Measurements from ENCODE around the gene HAUS2. TPM values are rescaled to one million over a fixed set of nuclear protein-coding genes. Genes with fewer than 3 reads are reported as not detected.
A peak's percentile ranks its signal among the peaks of the same experiment; 100 is the strongest.
"Not testable (repeated sequence)": the region's sequence is repeated elsewhere in the genome, so short reads cannot be mapped to it uniquely, and the experiment has no call there.

Gene HAUS2
- total RNA-seq, 6 experiments from 2014 or later = 18.0 to 30.5 (median 26.5) TPM

- Mint-ChIP-seq H3K36me3 (ENCODE audit: low read depth) (peaks cover 10% of the 10 kb centered on the region; the same call in 1 of the 2 replicates), H3K27me3 (ENCODE audit: insufficient read depth) (peaks cover 6% of the 10 kb centered on the region), H3K27ac (peak overlapping the region; percentile 95), H3K4me1 (ENCODE audit: low read depth) (peaks cover 48% of the 10 kb centered on the region), H3K9me3 (no peaks in the 10 kb centered on the region), H3K4me3 (peak overlapping the region; percentile 99)
- no peak for DNase-seq
- TF ChIP-seq, protein P1, sequence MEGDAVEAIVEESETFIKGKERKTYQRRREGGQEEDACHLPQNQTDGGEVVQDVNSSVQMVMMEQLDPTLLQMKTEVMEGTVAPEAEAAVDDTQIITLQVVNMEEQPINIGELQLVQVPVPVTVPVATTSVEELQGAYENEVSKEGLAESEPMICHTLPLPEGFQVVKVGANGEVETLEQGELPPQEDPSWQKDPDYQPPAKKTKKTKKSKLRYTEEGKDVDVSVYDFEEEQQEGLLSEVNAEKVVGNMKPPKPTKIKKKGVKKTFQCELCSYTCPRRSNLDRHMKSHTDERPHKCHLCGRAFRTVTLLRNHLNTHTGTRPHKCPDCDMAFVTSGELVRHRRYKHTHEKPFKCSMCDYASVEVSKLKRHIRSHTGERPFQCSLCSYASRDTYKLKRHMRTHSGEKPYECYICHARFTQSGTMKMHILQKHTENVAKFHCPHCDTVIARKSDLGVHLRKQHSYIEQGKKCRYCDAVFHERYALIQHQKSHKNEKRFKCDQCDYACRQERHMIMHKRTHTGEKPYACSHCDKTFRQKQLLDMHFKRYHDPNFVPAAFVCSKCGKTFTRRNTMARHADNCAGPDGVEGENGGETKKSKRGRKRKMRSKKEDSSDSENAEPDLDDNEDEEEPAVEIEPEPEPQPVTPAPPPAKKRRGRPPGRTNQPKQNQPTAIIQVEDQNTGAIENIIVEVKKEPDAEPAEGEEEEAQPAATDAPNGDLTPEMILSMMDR (IDR thresholded peaks at IDR 0.05) = no peak
Measured at GRCh38 chr15:42549741-42550392, 1.2 kb downstream of the HAUS2 start.

GRCh38 chr15:42553554-42553953 is 4.9 kb downstream of the HAUS2 start:
- H3K4me1 Mint-ChIP-seq (ENCODE audit: low read depth) = peaks cover 16% of the 10 kb centered on the region
- no peaks in the 10 kb centered on the region for H3K36me3 Mint-ChIP-seq (ENCODE audit: low read depth)
- H3K9me3 Mint-ChIP-seq = no peaks in the 10 kb centered on the region
- H3K27ac Mint-ChIP-seq = no peak overlapping the region
- H3K4me3 Mint-ChIP-seq = no peak overlapping the region
- peaks cover 6% of the 10 kb centered on the region for H3K27me3 Mint-ChIP-seq (ENCODE audit: insufficient read depth)
- TF ChIP-seq, protein P1 (IDR thresholded peaks at IDR 0.05) = no peak
- no peak for DNase-seq

- DNase-seq; H3K4me3 Mint-ChIP-seq; H3K27me3 Mint-ChIP-seq (ENCODE audit: insufficient read depth); H3K9me3 Mint-ChIP-seq; H3K4me1 Mint-ChIP-seq (ENCODE audit: low read depth); H3K36me3 Mint-ChIP-seq (ENCODE audit: low read depth); H3K27ac Mint-ChIP-seq: not testable (repeated sequence)
Measured at GRCh38 chr15:42556550-42557207, 8.0 kb downstream of the HAUS2 start.

DNA sequence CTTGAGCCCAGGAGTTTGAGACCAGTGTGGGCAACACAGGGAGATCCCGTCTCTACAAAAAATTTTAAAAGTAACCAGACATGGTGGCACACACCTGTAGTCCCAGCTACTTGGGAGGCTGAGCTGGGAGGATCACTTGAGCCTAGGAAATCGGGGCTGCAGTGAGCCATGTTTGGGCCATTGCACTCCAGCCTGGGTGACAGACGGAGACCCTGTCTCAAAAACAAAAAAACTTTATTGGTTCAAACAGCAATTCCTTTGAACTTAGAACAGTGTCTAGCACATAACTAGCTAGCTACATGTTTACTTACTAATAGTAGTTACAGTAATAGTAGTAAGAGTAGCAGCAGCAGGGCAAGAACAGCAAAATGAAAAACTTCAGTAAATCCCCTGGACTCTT is 10.1 kb downstream of the HAUS2 start:
- TF ChIP-seq, protein P1 (IDR thresholded peaks at IDR 0.05) = no peak
- H3K36me3 Mint-ChIP-seq (ENCODE audit: low read depth) = no peaks in the 10 kb centered on the region; the same call in 1 of the 2 replicates
- H3K27me3 Mint-ChIP-seq (ENCODE audit: insufficient read depth) = 0 out of 2 replicates have a peak, but pooled peaks cover 2% of the 10 kb centered on the region
- H3K9me3 Mint-ChIP-seq = no peaks in the 10 kb centered on the region
- H3K4me1 Mint-ChIP-seq (ENCODE audit: low read depth) = no peaks in the 10 kb centered on the region
- H3K27ac Mint-ChIP-seq = no peak overlapping the region
- DNase-seq = no peak
- no peak overlapping the region for H3K4me3 Mint-ChIP-seq

DNA sequence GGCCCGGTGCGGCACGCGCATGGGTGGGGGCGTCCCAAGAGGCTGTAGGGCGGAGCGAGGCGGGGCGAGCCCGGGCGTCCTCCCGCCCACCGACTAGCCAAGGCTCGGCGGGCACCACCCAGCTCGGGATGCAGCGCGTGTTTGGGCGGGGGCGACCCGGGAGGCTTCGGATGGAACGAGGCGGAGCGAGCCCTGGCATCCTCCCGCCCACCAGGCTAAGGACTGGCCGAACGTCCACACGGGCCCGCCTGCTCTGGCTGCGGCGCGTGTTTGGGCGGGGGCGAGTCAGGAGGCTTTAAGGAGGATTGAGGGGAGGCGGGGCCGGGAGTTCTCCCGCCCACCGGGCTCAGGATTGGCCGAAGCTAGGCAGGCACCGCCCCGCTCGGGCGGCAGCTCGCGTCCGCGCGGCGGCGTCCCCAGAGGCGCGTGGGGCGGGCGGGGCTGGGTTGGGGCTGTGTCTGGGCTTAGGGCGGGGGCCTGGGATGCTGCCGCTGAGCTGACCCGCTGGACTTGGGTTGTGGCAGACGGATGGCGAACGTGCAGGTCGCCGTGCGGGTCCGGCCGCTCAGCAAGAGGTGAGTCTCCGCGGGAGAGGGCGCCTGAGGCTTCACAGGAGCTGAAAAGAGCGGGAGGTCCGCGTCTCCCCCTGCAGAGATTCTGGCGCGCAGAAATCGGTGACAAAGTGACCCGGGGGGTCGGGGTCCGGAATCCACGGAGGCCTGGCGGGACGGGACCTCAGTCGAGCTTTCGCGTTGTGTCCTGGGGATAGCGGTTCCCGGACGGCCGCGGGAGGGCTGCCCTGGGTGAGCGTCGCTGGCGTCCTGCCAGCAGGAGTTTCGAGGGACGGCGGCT is 26.8 kb downstream of the HAUS2 start, which contains the start of gene STARD9:
STARD9 (plus strand) TSS at position 419 of the 852 bp plus-strand sequence; CDS start at position 529, 110 bp downstream.
- TF ChIP-seq, protein P1 (IDR thresholded peaks at IDR 0.05) = peak; percentile 13; the same call in 1 of the 2 replicates
- DNase-seq = peak; percentile 98
- H3K9me3 Mint-ChIP-seq = no peaks in the 10 kb centered on the region
- H3K4me3 Mint-ChIP-seq = peak within 1 kb of the TSS; percentile 98
- H3K27me3 Mint-ChIP-seq (ENCODE audit: insufficient read depth) = peaks cover 2% of the 10 kb centered on the region; the same call in 1 of the 2 replicates
- H3K4me1 Mint-ChIP-seq (ENCODE audit: low read depth) = peaks cover 28% of the 10 kb centered on the region
- peak within 1 kb of the TSS; percentile 82 for H3K27ac Mint-ChIP-seq
- H3K36me3 Mint-ChIP-seq (ENCODE audit: low read depth) = no peaks in the 10 kb centered on the region
